HepG2 (cell line): ENCODE results near the gene TSPAN5. TPM values are rescaled to one million over a fixed set of nuclear protein-coding genes. Genes with fewer than 3 reads are reported as not detected.

Experiments
- ATAC-seq: fragments of 200-7000 bp; cut with Tn5 transposase; 3 replicates; pipeline ENCODE4 v1.9.1; 2020; ENCODE audit warnings: mild to moderate bottlenecking, moderate library complexity
- BruUV-seq: library from RNA; stranded (reverse); fragments of 400-500 nt; replicated peaks from 2 replicates; lab custom pipeline; 2021; lab: Mats Ljungman, UMichigan
- CTCF ChIA-PET: fragments of 300-600 bp; formaldehyde crosslinking; extraction: SDS; loops from one replicate; lab custom pipeline; 2021; ENCODE audit warnings: low total read pairs, inconsistent platforms, low intra/inter-chr PET ratio; lab: Yijun Ruan, JAX
- POLR2A ChIA-PET: fragments of 350-600 bp; sonication (Branson Sonifier 250); formaldehyde crosslinking; loops from one replicate; lab custom pipeline; 2020; ENCODE audit warnings: antibody characterized with exemption, inconsistent platforms; lab: Yijun Ruan, JAX
- DNase-seq: peaks from one replicate; pipeline ENCODE4 v3.0.0-alpha.2; 2015; ENCODE audit warnings: low spot score
- FAIRE-seq: peaks from 3 replicates; lab custom pipeline; 2011; peaks lifted over from hg19 to GRCh38; lab: Jason Lieb, UNC
- H2AFZ ChIP-seq: one replicate; pipeline ENCODE4 v1.6.1; 2011; ENCODE audit warnings: low read length, inconsistent platforms
- H3K27ac ChIP-seq: fragments of 300-600 bp; 3 replicates; pipeline ENCODE4 v1.8.0; 2011; ENCODE audit warnings: mixed run types, mild to moderate bottlenecking, mixed read lengths, low read length, inconsistent platforms; ENCODE audit not compliant: insufficient read depth; ENCODE audit errors: extremely low read length
- H3K27me3 ChIP-seq, 2 experiments: fragments of 200-600 bp in 1 of 2; 2 replicates in 1 of 2; 3 replicates in 1 of 2; pipeline versions ENCODE4 v1.6.0 to v1.8.0; 2011; ENCODE audit warnings: low read length in 2 of 2, mild to moderate bottlenecking in 2 of 2, moderate library complexity in 2 of 2, inconsistent platforms in 1 of 2; ENCODE audit not compliant: insufficient read depth in 2 of 2, control insufficient read depth in 1 of 2
- H3K36me3 ChIP-seq, 2 experiments: fragments of 200-600 bp in 1 of 2; replicated peaks in 1 of 2; 2 replicates in 1 of 2; 3 replicates in 1 of 2; pipeline versions ENCODE4 v1.5.1 to v1.8.0; 2011; ENCODE audit warnings: low read length in 2 of 2, inconsistent platforms in 1 of 2; ENCODE audit not compliant: insufficient read depth in 2 of 2, control insufficient read depth in 1 of 2
- H3K4me1 ChIP-seq: 2 replicates; pipeline ENCODE4 v1.5.1; 2012; ENCODE audit warnings: low read length, inconsistent platforms; ENCODE audit not compliant: insufficient read depth
- H3K4me2 ChIP-seq: 2 replicates; pipeline ENCODE4 v1.6.0; 2011; ENCODE audit warnings: low read depth, low read length, inconsistent platforms
- H3K4me3 ChIP-seq, 3 experiments: fragments of 200-600 bp in 1 of 3; sonication (generic), shearing (Covaris generic) in 1 of 3; replicated peaks in 1 of 3; 2 replicates each; pipeline ENCODE4 v1.5.1; 2011 to 2016; ENCODE audit warnings: low read length in 3 of 3, inconsistent platforms in 2 of 3, low read depth in 2 of 3, mild to moderate bottlenecking in 2 of 3, control low read depth in 1 of 3, mixed read lengths in 1 of 3; ENCODE audit not compliant: insufficient read depth in 1 of 3
- H3K79me2 ChIP-seq: one replicate; pipeline ENCODE4 v1.6.1; 2011; ENCODE audit warnings: low read length, inconsistent platforms; ENCODE audit not compliant: insufficient read depth
- H3K9ac ChIP-seq: 2 replicates; pipeline ENCODE4 v1.6.0; 2011; ENCODE audit warnings: mild to moderate bottlenecking, low read depth, low read length, inconsistent platforms; ENCODE audit not compliant: insufficient read depth
- H3K9me3 ChIP-seq: 2 replicates; pipeline ENCODE4 v1.5.1; 2012; ENCODE audit warnings: mild to moderate bottlenecking, low read length
- H4K20me1 ChIP-seq: 2 replicates; pipeline ENCODE4 v1.6.0; 2011; ENCODE audit warnings: inconsistent platforms, mild to moderate bottlenecking, low read length, moderate library complexity; ENCODE audit not compliant: insufficient read depth
- AHDC1 ChIP-seq: sonication (generic); formaldehyde crosslinking; IDR thresholded peaks from 2 replicates; pipeline ENCODE4 v1.5.1; 2020; ENCODE audit warnings: mild to moderate bottlenecking, missing genetic modification reagents, borderline replicate concordance
- ARID2 ChIP-seq: sonication (generic); formaldehyde crosslinking; IDR thresholded peaks from 2 replicates; pipeline ENCODE4 v1.8.1; 2022; ENCODE audit warnings: mild to moderate bottlenecking, missing genetic modification reagents, borderline replicate concordance
- CAMTA2 ChIP-seq: sonication (generic); formaldehyde crosslinking; IDR thresholded peaks from 2 replicates; pipeline ENCODE4 v1.4.0; 2020; ENCODE audit warnings: mild to moderate bottlenecking, missing genetic modification reagents, borderline replicate concordance
- CEBPG ChIP-seq: IDR thresholded peaks from 2 replicates; pipeline ENCODE4 v1.6.1; 2016
- NR3C1 ChIP-seq: sonication (generic); formaldehyde crosslinking; IDR thresholded peaks from 2 replicates; pipeline ENCODE4 v1.4.0; 2020; ENCODE audit warnings: missing genetic modification reagents
- PHF8 ChIP-seq: sonication (generic); formaldehyde crosslinking; IDR thresholded peaks from 2 replicates; pipeline ENCODE4 v1.5.0; 2020; ENCODE audit warnings: missing genetic modification reagents
- RELA ChIP-seq: sonication (generic); formaldehyde crosslinking; IDR thresholded peaks from 2 replicates; pipeline ENCODE4 v1.4.0; 2020; ENCODE audit warnings: missing genetic modification reagents
- SRSF4 ChIP-seq: fragments of 200-400 bp; formaldehyde crosslinking; IDR thresholded peaks from one replicate; pipeline ENCODE4 v1.6.1; 2018; ENCODE audit warnings: mild to moderate bottlenecking, low read depth, low read length, moderate library complexity; ENCODE audit not compliant: poor library complexity, severe bottlenecking
- SRSF9 ChIP-seq: fragments of 200-400 bp; formaldehyde crosslinking; IDR thresholded peaks from 2 replicates; pipeline ENCODE4 v1.6.1; 2018; ENCODE audit warnings: borderline replicate concordance, mild to moderate bottlenecking, low read depth, low read length; ENCODE audit not compliant: insufficient read depth, poor library complexity, severe bottlenecking
- SYNCRIP ChIP-seq: fragments of 200-400 bp; formaldehyde crosslinking; IDR thresholded peaks from 2 replicates; pipeline ENCODE4 v1.6.1; 2018; ENCODE audit warnings: mild to moderate bottlenecking, low read depth, low read length; ENCODE audit not compliant: insufficient read depth
- TERF1 ChIP-seq: sonication (generic); formaldehyde crosslinking; IDR thresholded peaks from 2 replicates; pipeline ENCODE4 v1.8.0; 2022; ENCODE audit warnings: mild to moderate bottlenecking, missing genetic modification reagents, moderate library complexity
- TRIM24 ChIP-seq: sonication (generic); formaldehyde crosslinking; IDR thresholded peaks from 2 replicates; pipeline ENCODE4 v1.8.0; 2022; ENCODE audit warnings: mild to moderate bottlenecking, missing genetic modification reagents
- ZKSCAN5 ChIP-seq: sonication (generic); formaldehyde crosslinking; IDR thresholded peaks from 2 replicates; pipeline ENCODE4 v1.5.1; 2020; ENCODE audit warnings: mild to moderate bottlenecking, missing genetic modification reagents
- ZNF124 ChIP-seq: sonication (generic); formaldehyde crosslinking; IDR thresholded peaks from 2 replicates; pipeline ENCODE4 v1.4.0; 2020; ENCODE audit warnings: missing genetic modification reagents
- ZNF235 ChIP-seq: sonication (generic); formaldehyde crosslinking; IDR thresholded peaks from 2 replicates; pipeline ENCODE4 v1.8.1; 2023; ENCODE audit warnings: mild to moderate bottlenecking, missing genetic modification reagents, borderline replicate concordance
- ZNF552 ChIP-seq: sonication (generic); formaldehyde crosslinking; IDR thresholded peaks from 2 replicates; pipeline ENCODE4 v1.9.0; 2022; ENCODE audit warnings: missing genetic modification reagents, mild to moderate bottlenecking, borderline replicate concordance
- ZNF768 ChIP-seq: sonication (generic); formaldehyde crosslinking; IDR thresholded peaks from 2 replicates; pipeline ENCODE4 v1.4.0; 2020; ENCODE audit warnings: missing genetic modification reagents
- ZNF773 ChIP-seq: sonication (generic); formaldehyde crosslinking; IDR thresholded peaks from 2 replicates; pipeline ENCODE4 v1.4.0; 2020; ENCODE audit warnings: missing genetic modification reagents, borderline replicate concordance
- ZNF788 ChIP-seq: sonication (generic); formaldehyde crosslinking; IDR thresholded peaks from 2 replicates; pipeline ENCODE4 v1.5.0; 2020; ENCODE audit warnings: mild to moderate bottlenecking, missing genetic modification reagents, borderline replicate concordance
- WGBS: methylation state at CpG from one replicate; pipeline ENCODE4 v1.1.6; 2017; ENCODE audit warnings: low lambda C conversion rate; 5-methylcytosine and 5-hydroxymethylcytosine counted together
- in situ Hi-C: cut with HindIII; loops from 2 replicates; pipeline ENCODE4 v1.10.0; 2017; ENCODE audit warnings: low pct_unique_long_range_greater_than_20kb; ENCODE audit not compliant: extremely low pct_ligation_motif_present
- intact Hi-C: fragments of 100-400 bp; cut with micrococcal nuclease; formaldehyde crosslinking; loops from one replicate; pipeline ENCODE4 v1.10.0; 2022; ENCODE audit not compliant: unreplicated experiment
- polyA plus RNA-seq, 8 experiments: library from polyadenylated mRNA; depleted of rRNA in 3 of 8; stranded (reverse) in 7 of 8; unstranded in 1 of 8; fragments of >200 nt; fragmentation: Illumina TruSeq in 4 of 8; extraction: Trizol in 4 of 8; gene quantifications; 2 replicates each; pipeline versions ENCODE4 v1.2.1 to v1.2.3, GENCODE V29; 2011 to 2016; ENCODE audit warnings: low read depth in 4 of 8, missing spikeins in 1 of 8, mixed read lengths in 1 of 8; ENCODE audit not compliant: insufficient read depth in 1 of 8
- total RNA-seq, 5 experiments: library from RNA; depleted of rRNA; stranded (reverse); fragments of >200 nt; fragmentation: Illumina TruSeq; extraction: Trizol; gene quantifications; 2 replicates each; pipeline ENCODE4 v1.2.3, GENCODE V29; 2016; ENCODE audit warnings: low read depth in 1 of 5

The TSPAN5 gene
- total and polyA plus RNA-seq, 2 of the 13 experiments (the other 11 are each of a cell fraction or from before 2014, with no cell fraction given) = 0.20 to 0.53 TPM

- no peak for FAIRE-seq
- no peaks in the 10 kb centered on the region for H3K79me2 ChIP-seq
- intact Hi-C loops = no loop called here
Observed at GRCh38 chr4:98570151-98570797, 88.1 kb downstream of the TSPAN5 start.

More at GRCh38 chr4:98570151-98570797, 88.1 kb downstream of the TSPAN5 start:
- no peak overlapping the region for H3K27ac ChIP-seq
- H3K4me3 ChIP-seq = no peak overlapping the region
- H2AFZ ChIP-seq = no peak overlapping the region
- H3K36me3 ChIP-seq = no peaks in the 10 kb centered on the region
- BruUV-seq = no TSS peak
- DNase-seq = no peak
- in situ Hi-C loops = no loop called here
- POLR2A ChIA-PET = no interaction called here
- H3K9ac ChIP-seq = no peak overlapping the region
- peaks cover 0 to 1% of the 10 kb centered on the region in 2 experiments; a peak in 1 of 5 replicates for H3K27me3 ChIP-seq
- WGBS = 79% methylated on average over 5 of the region's 5 CpGs
- TF ChIP-seq ZNF788 = no peak
- TF ChIP-seq ARID2 (CRISPR knock-in tag) = no peak
- TF ChIP-seq PHF8 (CRISPR knock-in tag) = no peak
- no peak for TF ChIP-seq SRSF9
- TF ChIP-seq TERF1 (CRISPR knock-in tag) = no peak
- no peak for TF ChIP-seq SYNCRIP
- no peak for TF ChIP-seq ZKSCAN5
- no peak for TF ChIP-seq ZNF235 (CRISPR knock-in tag)
- TF ChIP-seq RELA (CRISPR knock-in tag) = no peak
- TF ChIP-seq CEBPG = no peak
- TF ChIP-seq ZNF773 (CRISPR knock-in tag) = no peak
- TF ChIP-seq ZNF768 (CRISPR knock-in tag) = no peak
- TF ChIP-seq CAMTA2 (CRISPR knock-in tag) = no peak
- TF ChIP-seq AHDC1 (CRISPR knock-in tag) = no peak
- TF ChIP-seq NR3C1 = no peak
- no peak for TF ChIP-seq TRIM24
- no peak for TF ChIP-seq ZNF124
- no peak for TF ChIP-seq SRSF4
- no peak for TF ChIP-seq ZNF552
- H3K9me3 ChIP-seq = no peaks in the 10 kb centered on the region
- no peak for ATAC-seq
- H3K4me2 ChIP-seq = no peak overlapping the region
- no peaks in the 10 kb centered on the region for H3K4me1 ChIP-seq
- CTCF ChIA-PET = no interaction called here
- H4K20me1 ChIP-seq = no peaks in the 10 kb centered on the region
